HepG2 (cell line): ENCODE results near the gene TNFRSF18. TPM values are rescaled to one million over a fixed set of nuclear protein-coding genes. Genes with fewer than 3 reads are reported as not detected.
A peak's percentile ranks its signal among the peaks of the same experiment; 100 is the strongest.

ENCODE experiments used
- ATAC-seq: fragments of 200-7000 bp; cut with Tn5 transposase; 3 replicates; pipeline ENCODE4 v1.9.1; 2020; ENCODE audit warnings: mild to moderate bottlenecking, moderate library complexity
- BruUV-seq: library from RNA; stranded (reverse); fragments of 400-500 nt; replicated peaks from 2 replicates; lab custom pipeline; 2021; lab: Mats Ljungman, UMichigan
- CTCF ChIA-PET: fragments of 300-600 bp; formaldehyde crosslinking; extraction: SDS; loops from one replicate; lab custom pipeline; 2021; ENCODE audit warnings: low total read pairs, inconsistent platforms, low intra/inter-chr PET ratio; lab: Yijun Ruan, JAX
- POLR2A ChIA-PET: fragments of 350-600 bp; sonication (Branson Sonifier 250); formaldehyde crosslinking; loops from one replicate; lab custom pipeline; 2020; ENCODE audit warnings: antibody characterized with exemption, inconsistent platforms; lab: Yijun Ruan, JAX
- DNase-seq: peaks from one replicate; pipeline ENCODE4 v3.0.0-alpha.2; 2015; ENCODE audit warnings: low spot score
- FAIRE-seq: peaks from 3 replicates; lab custom pipeline; 2011; peaks lifted over from hg19 to GRCh38; lab: Jason Lieb, UNC
- H2AFZ ChIP-seq: one replicate; pipeline ENCODE4 v1.6.1; 2011; ENCODE audit warnings: low read length, inconsistent platforms
- H3K27ac ChIP-seq: fragments of 300-600 bp; 3 replicates; pipeline ENCODE4 v1.8.0; 2011; ENCODE audit warnings: mixed run types, mild to moderate bottlenecking, mixed read lengths, low read length, inconsistent platforms; ENCODE audit not compliant: insufficient read depth; ENCODE audit errors: extremely low read length
- H3K27me3 ChIP-seq, 2 experiments: fragments of 200-600 bp in 1 of 2; 2 replicates in 1 of 2; 3 replicates in 1 of 2; pipeline versions ENCODE4 v1.6.0 to v1.8.0; 2011; ENCODE audit warnings: low read length in 2 of 2, mild to moderate bottlenecking in 2 of 2, moderate library complexity in 2 of 2, inconsistent platforms in 1 of 2; ENCODE audit not compliant: insufficient read depth in 2 of 2, control insufficient read depth in 1 of 2
- H3K36me3 ChIP-seq, 2 experiments: fragments of 200-600 bp in 1 of 2; replicated peaks in 1 of 2; 2 replicates in 1 of 2; 3 replicates in 1 of 2; pipeline versions ENCODE4 v1.5.1 to v1.8.0; 2011; ENCODE audit warnings: low read length in 2 of 2, inconsistent platforms in 1 of 2; ENCODE audit not compliant: insufficient read depth in 2 of 2, control insufficient read depth in 1 of 2
- H3K4me1 ChIP-seq: 2 replicates; pipeline ENCODE4 v1.5.1; 2012; ENCODE audit warnings: low read length, inconsistent platforms; ENCODE audit not compliant: insufficient read depth
- H3K4me2 ChIP-seq: 2 replicates; pipeline ENCODE4 v1.6.0; 2011; ENCODE audit warnings: low read depth, low read length, inconsistent platforms
- H3K4me3 ChIP-seq, 3 experiments: fragments of 200-600 bp in 1 of 3; sonication (generic), shearing (Covaris generic) in 1 of 3; replicated peaks in 1 of 3; 2 replicates each; pipeline ENCODE4 v1.5.1; 2011 to 2016; ENCODE audit warnings: low read length in 3 of 3, inconsistent platforms in 2 of 3, low read depth in 2 of 3, mild to moderate bottlenecking in 2 of 3, control low read depth in 1 of 3, mixed read lengths in 1 of 3; ENCODE audit not compliant: insufficient read depth in 1 of 3
- H3K79me2 ChIP-seq: one replicate; pipeline ENCODE4 v1.6.1; 2011; ENCODE audit warnings: low read length, inconsistent platforms; ENCODE audit not compliant: insufficient read depth
- H3K9ac ChIP-seq: 2 replicates; pipeline ENCODE4 v1.6.0; 2011; ENCODE audit warnings: mild to moderate bottlenecking, low read depth, low read length, inconsistent platforms; ENCODE audit not compliant: insufficient read depth
- H3K9me3 ChIP-seq: 2 replicates; pipeline ENCODE4 v1.5.1; 2012; ENCODE audit warnings: mild to moderate bottlenecking, low read length
- H4K20me1 ChIP-seq: 2 replicates; pipeline ENCODE4 v1.6.0; 2011; ENCODE audit warnings: inconsistent platforms, mild to moderate bottlenecking, low read length, moderate library complexity; ENCODE audit not compliant: insufficient read depth
- AGO2 ChIP-seq: fragments of 200-400 bp; formaldehyde crosslinking; optimal IDR thresholded peaks from 2 replicates; pipeline ENCODE3; 2017; ENCODE audit warnings: mild to moderate bottlenecking, low read depth, low read length, moderate library complexity
- KDM5B ChIP-seq: sonication (generic); formaldehyde crosslinking; IDR thresholded peaks from 2 replicates; pipeline ENCODE4 v1.4.0; 2020; ENCODE audit warnings: missing genetic modification reagents, mild to moderate bottlenecking, borderline replicate concordance
- MYC ChIP-seq: sonication (generic); formaldehyde crosslinking; IDR thresholded peaks from 2 replicates; pipeline ENCODE4 v1.9.0; 2021; ENCODE audit warnings: missing genetic modification reagents, borderline replicate concordance
- PHF5A ChIP-seq: IDR thresholded peaks from one replicate; pipeline ENCODE4 v1.6.1; 2018; ENCODE audit warnings: low read depth, missing genetic modification reagents; ENCODE audit not compliant: unreplicated experiment
- TFAP4 ChIP-seq: sonication (generic); IDR thresholded peaks from 2 replicates; pipeline ENCODE4 v1.6.1; 2016; ENCODE audit warnings: low read depth, borderline replicate concordance
- ZBTB33 ChIP-seq: sonication (generic); formaldehyde crosslinking; IDR thresholded peaks from 2 replicates; pipeline ENCODE4 v1.4.0; 2020; ENCODE audit warnings: missing genetic modification reagents
- ZNF687 ChIP-seq: sonication (generic); formaldehyde crosslinking; IDR thresholded peaks from 2 replicates; pipeline ENCODE4 v1.5.1; 2020; ENCODE audit warnings: mild to moderate bottlenecking, missing genetic modification reagents, moderate library complexity
- ZZZ3 ChIP-seq: sonication (generic); formaldehyde crosslinking; IDR thresholded peaks from 2 replicates; pipeline ENCODE4 v1.4.0; 2020; ENCODE audit warnings: missing genetic modification reagents, mild to moderate bottlenecking, borderline replicate concordance
- WGBS: methylation state at CpG from one replicate; pipeline ENCODE4 v1.1.6; 2017; ENCODE audit warnings: low lambda C conversion rate; 5-methylcytosine and 5-hydroxymethylcytosine counted together
- in situ Hi-C: cut with HindIII; loops from 2 replicates; pipeline ENCODE4 v1.10.0; 2017; ENCODE audit warnings: low pct_unique_long_range_greater_than_20kb; ENCODE audit not compliant: extremely low pct_ligation_motif_present
- intact Hi-C: fragments of 100-400 bp; cut with micrococcal nuclease; formaldehyde crosslinking; loops from one replicate; pipeline ENCODE4 v1.10.0; 2022; ENCODE audit not compliant: unreplicated experiment
- polyA plus RNA-seq, 8 experiments: library from polyadenylated mRNA; depleted of rRNA in 3 of 8; stranded (reverse) in 7 of 8; unstranded in 1 of 8; fragments of >200 nt; fragmentation: Illumina TruSeq in 4 of 8; extraction: Trizol in 4 of 8; gene quantifications; 2 replicates each; pipeline versions ENCODE4 v1.2.1 to v1.2.3, GENCODE V29; 2011 to 2016; ENCODE audit warnings: low read depth in 4 of 8, missing spikeins in 1 of 8, mixed read lengths in 1 of 8; ENCODE audit not compliant: insufficient read depth in 1 of 8
- total RNA-seq, 5 experiments: library from RNA; depleted of rRNA; stranded (reverse); fragments of >200 nt; fragmentation: Illumina TruSeq; extraction: Trizol; gene quantifications; 2 replicates each; pipeline ENCODE4 v1.2.3, GENCODE V29; 2016; ENCODE audit warnings: low read depth in 1 of 5

The TNFRSF18 gene
- total and polyA plus RNA-seq, 2 of the 13 experiments (the other 11 are each of a cell fraction or from before 2014, with no cell fraction given) = not detected

- Histone ChIP-seq H3K27ac (no peak overlapping the region), H3K27me3 (no peaks in the 10 kb centered on the region), H3K4me2 (no peak overlapping the region), H3K9ac (no peak overlapping the region), H3K4me3 (no peak overlapping the region), H3K4me1 (peaks cover 39% of the 10 kb centered on the region), H2AFZ (no peak overlapping the region), H3K79me2 (no peaks in the 10 kb centered on the region), H3K9me3 (no peaks in the 10 kb centered on the region), H3K36me3 (no peaks in the 10 kb centered on the region; a peak in 1 of 5 replicates), H4K20me1 (no peaks in the 10 kb centered on the region; the same call in 1 of the 2 replicates)
- FAIRE-seq (no peak), DNase-seq (no peak), ATAC-seq (no peak)
- no TSS peak for BruUV-seq
- 82% methylated on average over 16 of the region's 26 CpGs for WGBS
- intact Hi-C loops = no loop called here
- in situ Hi-C loops = no loop called here
- POLR2A ChIA-PET = interaction anchor here (0.7 kb wide), 1 partner anchor 28 kb away, joined by 4 read pairs; no protein-coding TSS in a partner anchor
- CTCF ChIA-PET = no interaction called here
- TF ChIP-seq ZZZ3 (CRISPR knock-in tag) (no peak), KDM5B (CRISPR knock-in tag) (no peak), AGO2 (peak; percentile 53), PHF5A (CRISPR knock-in tag) (no peak), ZBTB33 (CRISPR knock-in tag) (peak; percentile 57), MYC (CRISPR knock-in tag) (no peak), ZNF687 (peak; percentile 49), TFAP4 (no peak)
These were observed 50.0 kb downstream of the TNFRSF18 start for GRCh38 chr1:1156140-1157032.
